H1 (cell line): ENCODE measurements around the gene CDC123. TPM values are rescaled to one million over a fixed set of nuclear protein-coding genes. Genes with fewer than 3 reads are reported as not detected.

ENCODE experiments used
- CTCF ChIA-PET: fragments of 300-600 bp; sonication (Branson Sonifier 250); formaldehyde crosslinking; loops from one replicate; lab custom pipeline; 2021; ENCODE audit not compliant: partially characterized antibody; lab: Charles Lee
- POLR2A ChIA-PET: fragments of 300-600 bp; sonication (Branson Sonifier 250); formaldehyde crosslinking; loops from one replicate; lab custom pipeline; 2021; ENCODE audit warnings: inconsistent platforms; ENCODE audit not compliant: partially characterized antibody; lab: Charles Lee
- DNase-seq, 2 experiments: peaks; one replicate each; pipeline versions ENCODE4 v3.0.0 to v3.0.0-alpha.2; 2010 to 2022; ENCODE audit warnings: low spot score in 2 of 2, low read depth in 1 of 2, mixed read lengths in 1 of 2
- FAIRE-seq: peaks from 2 replicates; lab custom pipeline; 2011; peaks lifted over from hg19 to GRCh38; lab: Jason Lieb, UNC
- H2AFZ ChIP-seq: 2 replicates; pipeline ENCODE4 v1.8.1; 2012; ENCODE audit warnings: low read length, inconsistent platforms
- H2AK5ac ChIP-seq: 2 replicates; pipeline ENCODE4 v1.6.1; 2013; ENCODE audit warnings: low read depth, low read length
- H2BK120ac ChIP-seq: replicated peaks from 2 replicates; pipeline ENCODE3; 2013; ENCODE audit warnings: low read depth, low read length, inconsistent platforms
- H2BK12ac ChIP-seq: 2 replicates; pipeline ENCODE4 v1.6.1; 2013; ENCODE audit warnings: low read depth, low read length
- H2BK15ac ChIP-seq: 2 replicates; pipeline ENCODE4 v1.6.1; 2013; ENCODE audit warnings: low read length
- H2BK20ac ChIP-seq: 2 replicates; pipeline ENCODE4 v1.6.1; 2013; ENCODE audit warnings: low read length
- H2BK5ac ChIP-seq: 2 replicates; pipeline ENCODE4 v1.6.1; 2013; ENCODE audit warnings: low read depth, low read length
- H3K14ac ChIP-seq: 2 replicates; pipeline ENCODE4 v1.6.1; 2013; ENCODE audit warnings: inconsistent platforms; ENCODE audit not compliant: insufficient read length
- H3K18ac ChIP-seq: 2 replicates; pipeline ENCODE4 v1.6.1; 2013; ENCODE audit warnings: low read length; ENCODE audit errors: extremely low read depth
- H3K23ac ChIP-seq: 2 replicates; pipeline ENCODE4 v1.6.1; 2013; ENCODE audit warnings: inconsistent platforms; ENCODE audit not compliant: insufficient read length
- H3K23me2 ChIP-seq: 2 replicates; pipeline ENCODE4 v1.6.1; 2013; ENCODE audit warnings: low read depth, low read length
- H3K27ac ChIP-seq: 2 replicates; pipeline ENCODE4 v1.6.1; 2011; ENCODE audit warnings: low read depth, low read length, inconsistent platforms
- H3K27me3 ChIP-seq, 4 experiments: replicated peaks in 1 of 4; 1 replicate in 1 of 4; 2 replicates in 3 of 4; pipeline versions ENCODE4 v1.6.1 to v1.8.1; 2011 to 2013; ENCODE audit warnings: low read length in 3 of 4, mild to moderate bottlenecking in 3 of 4, inconsistent platforms in 2 of 4, mixed read lengths in 2 of 4, moderate library complexity in 1 of 4; ENCODE audit not compliant: control insufficient read depth in 3 of 4, insufficient read depth in 3 of 4; ENCODE audit errors: extremely low read depth in 1 of 4
- H3K36me3 ChIP-seq, 4 experiments: 2 replicates each; pipeline versions ENCODE4 v1.6.1 to v1.8.1; 2011 to 2013; ENCODE audit warnings: mild to moderate bottlenecking in 4 of 4, low read length in 3 of 4, moderate library complexity in 2 of 4, control low read depth in 1 of 4, inconsistent platforms in 1 of 4; ENCODE audit not compliant: insufficient read depth in 4 of 4, control insufficient read depth in 2 of 4
- H3K4ac ChIP-seq: replicated peaks from 2 replicates; pipeline ENCODE3; 2013; ENCODE audit warnings: low read length, low read depth, mixed read lengths, inconsistent platforms; ENCODE audit not compliant: insufficient read length
- H3K4me1 ChIP-seq, 4 experiments: replicated peaks in 1 of 4; 1 replicate in 1 of 4; 2 replicates in 3 of 4; pipeline versions ENCODE4 v1.6.1 to v1.8.1; 2011 to 2013; ENCODE audit warnings: low read length in 3 of 4, inconsistent platforms in 2 of 4, mixed read lengths in 1 of 4; ENCODE audit not compliant: insufficient read depth in 4 of 4, control insufficient read depth in 3 of 4
- H3K4me2 ChIP-seq, 2 experiments: 2 replicates each; pipeline versions ENCODE4 v1.6.1 to v1.8.1; 2011 to 2013; ENCODE audit warnings: low read depth in 2 of 2, low read length in 2 of 2, control low read depth in 1 of 2, inconsistent platforms in 1 of 2, mild to moderate bottlenecking in 1 of 2; ENCODE audit not compliant: insufficient read depth in 1 of 2
- H3K4me3 ChIP-seq, 4 experiments: fragments of 200-600, 300-600 bp in 1 of 4; sonication (generic), shearing (Covaris generic), sonication (Bioruptor Twin) in 1 of 4; 2 replicates each; pipeline versions ENCODE4 v1.5.1 to v1.8.1; 2011 to 2016; ENCODE audit warnings: low read length in 4 of 4, low read depth in 3 of 4, control low read depth in 2 of 4, inconsistent platforms in 2 of 4, mild to moderate bottlenecking in 2 of 4, mixed read lengths in 1 of 4, moderate library complexity in 1 of 4; ENCODE audit not compliant: insufficient read depth in 2 of 4; ENCODE audit errors: extremely low read depth in 1 of 4
- H3K56ac ChIP-seq: replicated peaks from 2 replicates; pipeline ENCODE3; 2013; ENCODE audit warnings: low read depth, mild to moderate bottlenecking, mixed read lengths, low read length, inconsistent platforms; ENCODE audit not compliant: insufficient read length
- H3K79me1 ChIP-seq: 2 replicates; pipeline ENCODE4 v1.6.1; 2013; ENCODE audit warnings: low read depth, low read length, control low read depth
- H3K79me2 ChIP-seq, 2 experiments: 2 replicates each; pipeline versions ENCODE4 v1.6.1 to v1.8.1; 2012 to 2013; ENCODE audit warnings: low read length in 2 of 2, mild to moderate bottlenecking in 2 of 2, inconsistent platforms in 1 of 2; ENCODE audit not compliant: insufficient read depth in 2 of 2, control insufficient read depth in 1 of 2
- H3K9ac ChIP-seq, 4 experiments: replicated peaks in 1 of 4; 1 replicate in 1 of 4; 2 replicates in 3 of 4; pipeline versions ENCODE4 v1.6.1 to v1.8.1; 2011 to 2013; ENCODE audit warnings: low read depth in 3 of 4, low read length in 3 of 4, control low read depth in 2 of 4, mild to moderate bottlenecking in 2 of 4, moderate library complexity in 2 of 4, inconsistent platforms in 1 of 4; ENCODE audit errors: extremely low read depth in 1 of 4
- H3K9me3 ChIP-seq, 2 experiments: 2 replicates each; pipeline versions ENCODE4 v1.6.1 to v1.8.1; 2012 to 2013; ENCODE audit warnings: mild to moderate bottlenecking in 2 of 2, moderate library complexity in 2 of 2, control low read depth in 1 of 2, inconsistent platforms in 1 of 2, low read depth in 1 of 2, low read length in 1 of 2, mixed read lengths in 1 of 2; ENCODE audit not compliant: insufficient read depth in 2 of 2
- H4K20me1 ChIP-seq, 2 experiments: replicated peaks in 1 of 2; 2 replicates each; pipeline versions ENCODE3 to v1.8.1; 2011 to 2013; ENCODE audit warnings: inconsistent platforms in 2 of 2, low read length in 2 of 2, mild to moderate bottlenecking in 1 of 2; ENCODE audit not compliant: insufficient read depth in 2 of 2, control insufficient read depth in 1 of 2
- H4K5ac ChIP-seq: 2 replicates; pipeline ENCODE4 v1.6.1; 2013; ENCODE audit warnings: low read length, low read depth, mixed read lengths, inconsistent platforms; ENCODE audit not compliant: insufficient read length
- H4K8ac ChIP-seq: 2 replicates; pipeline ENCODE4 v1.8.0; 2013; ENCODE audit warnings: mild to moderate bottlenecking, moderate library complexity, low read length, inconsistent platforms; ENCODE audit not compliant: insufficient read depth; ENCODE audit errors: extremely low read depth
- H4K91ac ChIP-seq: replicated peaks from 2 replicates; pipeline ENCODE3; 2013; ENCODE audit warnings: low read length, mixed read lengths, inconsistent platforms; ENCODE audit not compliant: insufficient read length
- CEBPB ChIP-seq: IDR thresholded peaks from 2 replicates; pipeline ENCODE4 v1.6.1; 2012; ENCODE audit warnings: low read depth, low read length
- FOSL1 ChIP-seq: IDR thresholded peaks from 2 replicates; pipeline ENCODE4 v1.6.1; 2011; ENCODE audit warnings: mild to moderate bottlenecking, low read depth, low read length, moderate library complexity; ENCODE audit not compliant: insufficient read depth
- GTF2F1 ChIP-seq: IDR thresholded peaks from 2 replicates; pipeline ENCODE4 v1.6.1; 2012; ENCODE audit warnings: low read depth, low read length, improper control_type of control experiment, borderline replicate concordance
- KDM4A ChIP-seq: IDR thresholded peaks from one replicate; pipeline ENCODE4 v1.7.1; 2012; ENCODE audit warnings: low read depth, mild to moderate bottlenecking, moderate library complexity, low read length, inconsistent platforms; ENCODE audit not compliant: severe bottlenecking
- MAFK ChIP-seq: IDR thresholded peaks from 2 replicates; pipeline ENCODE4 v1.6.1; 2012; ENCODE audit warnings: low read depth, mild to moderate bottlenecking, improper control_type of control experiment, low read length
- RAD21 ChIP-seq, 2 experiments: IDR thresholded peaks in 1 of 2; conservative IDR thresholded peaks in 1 of 2; 2 replicates each; pipeline ENCODE4 v1.6.1; 2011; ENCODE audit warnings: low read depth in 2 of 2, low read length in 2 of 2, improper control_type of control experiment in 1 of 2, inconsistent platforms in 1 of 2, mild to moderate bottlenecking in 1 of 2, moderate library complexity in 1 of 2
- RXRA ChIP-seq: IDR thresholded peaks from 2 replicates; pipeline ENCODE4 v1.6.1; 2011; ENCODE audit warnings: low read depth, mild to moderate bottlenecking, low read length, moderate library complexity; ENCODE audit not compliant: insufficient read depth
- SP4 ChIP-seq: IDR thresholded peaks from 2 replicates; pipeline ENCODE4 v1.6.1; 2012; ENCODE audit warnings: low read length, inconsistent platforms
- TBP ChIP-seq: IDR thresholded peaks from 2 replicates; pipeline ENCODE4 v1.6.1; 2011; ENCODE audit warnings: low read depth, low read length, improper control_type of control experiment
- WGBS, 2 experiments: shearing (Covaris generic) in 1 of 2; methylation state at CpG; one replicate each; pipeline versions ENCODE4 v1.1.6 to v1.1.7; 2013 to 2015; ENCODE audit warnings: low lambda C conversion rate in 2 of 2, mixed read lengths in 2 of 2, inconsistent platforms in 1 of 2, low coverage in 1 of 2, missing lambda C conversion rate in 1 of 2; ENCODE audit not compliant: insufficient replicate concordance in 2 of 2, insufficient coverage in 1 of 2, insufficient read length in 1 of 2; ENCODE audit errors: extremely low coverage in 1 of 2, missing lambda C conversion rate in 1 of 2; 5-methylcytosine and 5-hydroxymethylcytosine counted together
- polyA plus RNA-seq, 7 experiments: library from polyadenylated mRNA; depleted of rRNA in 3 of 7; stranded (reverse) in 5 of 7; unstranded in 2 of 7; fragments of >200 nt in 5 of 7; fragments of 200-250 nt in 2 of 7; gene quantifications; 1 replicate in 5 of 7; 2 replicates in 1 of 7; 4 replicates in 1 of 7; pipeline versions ENCODE4 v1.2.1 to v1.2.3, GENCODE V29; 2011 to 2013; ENCODE audit warnings: missing spikeins in 2 of 7, mixed read lengths in 2 of 7
- total RNA-seq: library from RNA; stranded (reverse); fragmentation: NEBNext Ultra II Directional; extraction: Animal tissue kit (Norgen Biotek cat#: 25700); gene quantifications from 2 replicates; pipeline ENCODE4 v1.2.1, GENCODE V29; 2021
- TF ChIP-seq, protein P1 (sequence below): IDR thresholded peaks from 2 replicates; pipeline ENCODE4 v1.6.1; 2011; ENCODE audit warnings: low read length, improper control_type of control experiment

CDC123 gene
- total and polyA plus RNA-seq, 2 of the 8 experiments (the other 6 are each of a cell fraction or from before 2014, with no cell fraction given), result 115 to 202 TPM

DNA sequence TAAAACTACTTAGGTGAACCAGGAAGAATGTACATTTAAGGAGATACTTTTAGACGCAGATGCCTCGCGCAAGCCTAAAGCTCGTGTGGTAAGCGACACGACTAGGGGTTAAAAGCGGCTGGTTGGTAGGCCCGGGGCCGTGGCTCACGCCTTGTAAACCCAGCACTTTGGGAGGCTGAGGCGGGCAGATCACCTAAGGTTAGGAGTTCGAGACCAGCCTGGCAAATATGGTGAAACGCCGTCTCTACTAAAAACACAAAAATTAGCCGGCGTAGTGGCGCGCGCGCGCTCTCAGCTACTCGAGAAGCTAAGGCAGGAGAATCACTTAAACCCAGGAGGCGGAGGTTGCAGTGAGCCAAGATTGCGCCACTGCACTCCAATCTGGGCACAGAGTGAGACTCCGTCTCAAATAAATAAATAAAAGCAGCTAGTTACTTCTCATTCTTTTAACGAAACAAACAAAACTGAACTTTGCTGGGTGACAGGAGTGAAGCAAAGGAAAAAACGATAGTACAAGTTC lies 1.2 kb upstream of the CDC123 start:
- Histone ChIP-seq H3K23me2 (no peaks in the 10 kb centered on the region; the same call in 1 of the 2 replicates), H4K20me1 (peaks cover 0 to 6% of the 10 kb centered on the region in 2 experiments), H3K4me1 (peaks cover 0 to 1% (median 0%) of the 10 kb centered on the region in 4 experiments; a peak in 2 of 7 replicates), H3K4ac (no peak overlapping the region), H3K4me2 (peak overlapping the region; percentile 57 to 81), H3K14ac (no peak overlapping the region), H4K8ac (no peak overlapping the region; the same call in 1 of the 2 replicates), H3K9ac (peak overlapping the region; percentile 83 to 97 (median 88)), H3K56ac (no peak overlapping the region), H2BK120ac (no peak overlapping the region), H4K91ac (no peak overlapping the region), H3K27ac (0 out of 2 replicates have a peak overlapping the region, but pooled peaks have one; percentile 90), H3K79me2 (peaks cover 16 to 92% of the 10 kb centered on the region in 2 experiments), H3K36me3 (peaks cover 2 to 16% (median 5%) of the 10 kb centered on the region in 4 experiments; a peak in 4 of 8 replicates), H3K9me3 (no peaks in the 10 kb centered on the region), H2BK12ac (no peak overlapping the region), H3K4me3 (peak overlapping the region; percentile 77 to 96 (median 86)), H3K23ac (no peak overlapping the region), H2BK20ac (no peak overlapping the region), H2BK15ac (no peak overlapping the region), H4K5ac (no peak overlapping the region), H2AFZ (no peak overlapping the region), H3K27me3 (no peaks in the 10 kb centered on the region), H2AK5ac (no peak overlapping the region), H3K18ac (no peak overlapping the region), H2BK5ac (no peak overlapping the region), H3K79me1 (no peaks in the 10 kb centered on the region)
- TF ChIP-seq RXRA (no peak), GTF2F1 (no peak), MAFK (no peak), CEBPB (peak; percentile 45), FOSL1 (no peak), TBP (peak; percentile 47; the same call in 1 of the 2 replicates), KDM4A (no peak), SP4 (no peak), RAD21 (IDR thresholded peaks at IDR 0.05 in 1 of 2, conservative IDR thresholded peaks at IDR 0.05 in 1 of 2; ENCODE audit: low read depth in 2 of 2, low read length in 2 of 2) (no peak)
- TF ChIP-seq, protein P1, sequence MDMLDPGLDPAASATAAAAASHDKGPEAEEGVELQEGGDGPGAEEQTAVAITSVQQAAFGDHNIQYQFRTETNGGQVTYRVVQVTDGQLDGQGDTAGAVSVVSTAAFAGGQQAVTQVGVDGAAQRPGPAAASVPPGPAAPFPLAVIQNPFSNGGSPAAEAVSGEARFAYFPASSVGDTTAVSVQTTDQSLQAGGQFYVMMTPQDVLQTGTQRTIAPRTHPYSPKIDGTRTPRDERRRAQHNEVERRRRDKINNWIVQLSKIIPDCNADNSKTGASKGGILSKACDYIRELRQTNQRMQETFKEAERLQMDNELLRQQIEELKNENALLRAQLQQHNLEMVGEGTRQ, result no peak
- 9% methylated on average over 27 of the region's 27 CpGs; no CpG with 5 or more reads in 1 of the 2 experiments for WGBS, 2 experiments
- POLR2A ChIA-PET, result interaction anchor here (1.1 to 2.3 kb wide), 5 partner anchors 13 to 67 kb away, joined by 3 to 28 read pairs (median 6); no protein-coding TSS in a partner anchor
- DNase-seq (no peak), FAIRE-seq (no peak)
- CTCF ChIA-PET, result interaction anchor here (1.6 kb wide), 1 partner anchor 14 kb away, joined by 5 read pairs; no protein-coding TSS in a partner anchor
